Effector memory CD4-positive, alpha-beta T cell (primary cell): Measurements from ENCODE around the gene ARL14EP.

Source experiments
- DNase-seq, 3 donors: peaks; one replicate each; pipeline ENCODE4 v3.0.0-alpha.2; 2020
- H3K27ac ChIP-seq: 2 replicates; pipeline ENCODE4 v1.7.0; 2013; ENCODE audit warnings: mild to moderate bottlenecking, low read length, moderate library complexity; ENCODE audit not compliant: insufficient read depth, poor library complexity, severe bottlenecking
- H3K27me3 ChIP-seq: replicated peaks from 2 replicates; pipeline ENCODE4 v1.7.0; 2013; ENCODE audit warnings: mild to moderate bottlenecking, low read length; ENCODE audit not compliant: insufficient read depth, control insufficient read depth, poor library complexity, severe bottlenecking
- H3K36me3 ChIP-seq: 2 replicates; pipeline ENCODE4 v1.7.0; 2013; ENCODE audit warnings: mild to moderate bottlenecking, low read length, moderate library complexity; ENCODE audit not compliant: control insufficient read depth, insufficient read depth
- H3K4me1 ChIP-seq: 2 replicates; pipeline ENCODE4 v1.7.0; 2013; ENCODE audit warnings: low read length, mild to moderate bottlenecking; ENCODE audit not compliant: control insufficient read depth, insufficient read depth, poor library complexity, severe bottlenecking
- H3K4me3 ChIP-seq: 2 replicates; pipeline ENCODE4 v1.7.0; 2013; ENCODE audit warnings: low read length, low read depth, mild to moderate bottlenecking; ENCODE audit not compliant: insufficient read depth, poor library complexity, severe bottlenecking
- H3K9me3 ChIP-seq: 2 replicates; pipeline ENCODE4 v1.7.0; 2013; ENCODE audit warnings: mild to moderate bottlenecking, low read length, moderate library complexity; ENCODE audit not compliant: control insufficient read depth

ARL14EP gene

DNA sequence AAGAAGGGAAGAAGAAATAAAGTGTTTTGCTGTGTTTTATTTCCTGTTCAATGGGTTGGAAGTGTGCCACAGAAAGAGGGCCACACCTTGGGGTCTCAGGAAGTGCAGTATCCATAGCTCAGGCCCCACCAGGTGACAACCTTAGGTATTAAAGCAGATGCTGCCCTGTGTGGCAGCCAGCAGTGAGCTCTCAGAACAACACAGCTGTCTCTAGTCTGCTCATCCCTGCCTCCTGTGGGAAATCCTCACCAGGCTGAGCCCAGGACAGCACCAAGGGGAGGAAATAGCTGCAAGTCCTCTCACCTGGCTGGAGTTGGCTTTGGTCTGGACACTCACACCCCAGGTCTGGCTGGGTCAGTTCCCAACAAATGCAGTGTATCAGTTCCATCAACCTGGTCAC is 25.1 kb downstream of the ARL14EP start:
- Histone ChIP-seq H3K9me3 (no peaks in the 10 kb centered on the region), H3K4me1 (no peaks in the 10 kb centered on the region), H3K27ac (no peak overlapping the region), H3K27me3 (no peaks in the 10 kb centered on the region), H3K36me3 (no peaks in the 10 kb centered on the region), H3K4me3 (no peak overlapping the region)
- DNase-seq, result no peak

DNA sequence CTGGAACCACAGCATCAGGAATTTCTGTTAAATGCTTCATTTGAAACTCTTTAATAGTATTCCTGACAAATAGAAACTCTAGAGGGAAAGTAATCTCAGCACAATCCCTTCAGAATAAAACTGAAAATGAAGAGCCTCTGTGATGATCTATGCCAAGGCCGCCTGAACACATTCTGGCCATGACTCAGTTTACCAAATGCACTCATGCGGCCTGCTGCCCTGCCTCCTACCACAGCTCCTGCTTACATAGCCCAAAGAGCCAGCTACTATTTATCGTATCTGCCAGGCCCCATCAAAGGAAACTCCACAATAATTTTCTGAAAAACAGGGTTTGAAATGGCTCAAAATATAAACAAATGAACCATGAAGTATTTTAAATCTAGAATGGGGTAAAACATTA is 27.0 kb downstream of the ARL14EP start:
- no peaks in the 10 kb centered on the region for H3K36me3 ChIP-seq
- DNase-seq, result no peak
- no peaks in the 10 kb centered on the region for H3K4me1 ChIP-seq
- H3K27ac ChIP-seq, result no peak overlapping the region
- no peaks in the 10 kb centered on the region for H3K27me3 ChIP-seq
- H3K9me3 ChIP-seq, result no peaks in the 10 kb centered on the region
- H3K4me3 ChIP-seq, result no peak overlapping the region

- Histone ChIP-seq H3K27me3 (no peaks in the 10 kb centered on the region), H3K27ac (no peak overlapping the region), H3K9me3 (no peaks in the 10 kb centered on the region), H3K4me1 (no peaks in the 10 kb centered on the region), H3K36me3 (no peaks in the 10 kb centered on the region), H3K4me3 (no peak overlapping the region)
- DNase-seq, result no peak
These were observed 27.5 kb downstream of the ARL14EP start for GRCh38 chr11:30350384-30350783.

DNA sequence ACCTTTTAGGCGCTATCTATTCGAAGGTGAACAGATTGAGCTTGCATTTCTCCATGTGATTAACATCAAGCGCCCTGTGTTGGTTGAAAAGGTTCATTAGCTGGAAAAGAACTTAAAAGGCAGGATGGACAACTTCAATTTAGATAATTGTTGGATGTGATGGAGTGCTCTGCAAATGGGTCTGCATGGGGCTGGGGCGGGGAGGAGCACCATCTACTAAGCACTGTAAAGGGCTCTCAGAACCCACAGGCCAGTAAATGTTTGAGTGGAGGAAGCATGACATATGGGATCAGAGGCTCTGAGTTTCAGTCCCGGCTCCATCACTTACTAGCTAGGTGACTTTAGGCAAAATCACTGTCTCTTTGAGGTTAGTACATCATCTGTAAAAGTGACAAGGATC is 28.2 kb downstream of the ARL14EP start:
- no peaks in the 10 kb centered on the region for H3K27me3 ChIP-seq
- H3K4me3 ChIP-seq, result no peak overlapping the region
- no peaks in the 10 kb centered on the region for H3K36me3 ChIP-seq
- no peaks in the 10 kb centered on the region for H3K9me3 ChIP-seq
- DNase-seq, result no peak
- no peaks in the 10 kb centered on the region for H3K4me1 ChIP-seq
- H3K27ac ChIP-seq, result no peak overlapping the region

DNA sequence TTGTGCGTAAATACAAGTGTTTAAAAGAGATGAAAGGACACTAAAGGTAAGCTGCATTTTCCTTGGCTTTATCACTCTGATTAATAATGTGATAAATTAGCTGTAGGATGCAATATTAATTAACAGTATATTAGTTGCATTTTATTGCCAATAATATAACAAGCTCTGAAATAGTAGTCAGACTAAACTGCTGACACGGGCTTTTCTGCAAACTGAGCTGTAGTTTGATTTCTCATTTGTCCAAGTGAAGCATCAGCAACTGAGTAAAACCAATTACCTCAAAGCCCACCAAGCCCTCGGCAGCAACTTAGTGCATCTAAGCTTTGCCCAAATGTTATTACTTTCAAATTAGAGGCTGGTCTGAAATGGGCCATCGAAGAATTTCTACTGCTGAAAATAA is 33.5 kb downstream of the ARL14EP start:
- no peaks in the 10 kb centered on the region for H3K27me3 ChIP-seq
- H3K27ac ChIP-seq, result no peak overlapping the region
- no peak overlapping the region for H3K4me3 ChIP-seq
- no peaks in the 10 kb centered on the region for H3K9me3 ChIP-seq
- H3K36me3 ChIP-seq, result no peaks in the 10 kb centered on the region
- no peaks in the 10 kb centered on the region for H3K4me1 ChIP-seq
- no peak for DNase-seq

DNA sequence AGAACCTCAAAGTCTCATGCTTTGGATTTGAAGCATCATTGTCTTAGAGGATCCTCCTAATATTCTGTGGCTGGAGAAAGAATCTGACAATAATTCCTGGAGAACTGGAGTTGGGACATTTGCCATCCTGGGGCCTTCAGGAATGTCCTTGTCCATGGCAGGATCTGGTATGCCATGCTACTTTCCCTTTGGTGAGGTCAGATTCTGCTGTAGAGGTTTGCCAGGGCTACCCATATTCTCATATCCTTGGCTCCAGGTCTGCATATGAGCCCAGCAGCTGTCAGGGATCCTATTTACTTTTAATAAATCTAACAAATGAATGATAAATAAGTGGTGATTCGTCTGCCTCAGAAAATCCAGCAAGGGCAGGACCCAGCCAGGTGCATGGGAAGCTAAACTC is 35.0 kb downstream of the ARL14EP start:
- Histone ChIP-seq H3K27ac (no peak overlapping the region), H3K27me3 (no peaks in the 10 kb centered on the region), H3K4me1 (no peaks in the 10 kb centered on the region), H3K9me3 (no peaks in the 10 kb centered on the region), H3K4me3 (no peak overlapping the region), H3K36me3 (no peaks in the 10 kb centered on the region)
- DNase-seq, result no peak

DNA sequence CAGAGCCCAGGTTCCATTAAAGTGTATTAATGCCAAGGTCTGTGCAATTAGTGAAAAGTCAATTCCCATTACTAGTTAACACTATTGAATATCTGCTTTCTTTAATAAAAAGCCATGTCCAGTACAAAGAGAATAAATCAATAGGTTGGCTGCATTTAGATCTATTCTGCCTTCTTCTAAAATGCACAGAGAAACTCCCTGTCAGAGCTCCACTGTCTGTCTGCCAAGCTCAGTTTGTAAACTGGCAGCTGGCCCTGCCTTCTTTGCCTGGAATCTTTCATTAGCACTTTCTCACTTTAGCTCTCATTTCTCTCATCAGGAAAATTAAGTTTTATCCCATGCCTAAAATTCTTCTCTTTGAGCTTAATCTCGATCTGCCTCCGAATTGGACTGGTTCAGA is 35.6 kb downstream of the ARL14EP start:
- H3K4me1 ChIP-seq, result no peaks in the 10 kb centered on the region
- H3K27ac ChIP-seq, result no peak overlapping the region
- no peak overlapping the region for H3K4me3 ChIP-seq
- H3K36me3 ChIP-seq, result no peaks in the 10 kb centered on the region
- DNase-seq, result no peak
- no peaks in the 10 kb centered on the region for H3K27me3 ChIP-seq
- H3K9me3 ChIP-seq, result no peaks in the 10 kb centered on the region

DNA sequence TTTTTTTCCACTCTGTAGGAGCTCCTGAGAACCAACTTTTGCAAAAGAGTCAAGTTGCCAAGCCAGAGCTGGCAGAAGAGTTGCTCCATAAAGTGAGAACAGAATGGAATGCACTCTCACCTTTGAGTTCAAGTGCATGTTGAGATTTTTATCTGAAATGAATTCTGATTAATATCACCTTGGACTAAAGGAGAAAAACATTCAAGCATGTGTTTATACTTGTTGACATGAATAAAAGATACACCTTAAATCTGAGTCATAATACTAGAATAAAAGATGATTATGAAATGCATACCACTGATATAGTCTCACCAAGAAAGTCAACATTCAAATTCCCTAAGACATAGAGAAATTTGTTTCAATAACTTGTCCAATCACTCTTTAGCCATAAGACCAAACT is 37.8 kb downstream of the ARL14EP start:
- H3K27me3 ChIP-seq, result no peaks in the 10 kb centered on the region
- H3K36me3 ChIP-seq, result no peaks in the 10 kb centered on the region
- H3K4me3 ChIP-seq, result no peak overlapping the region
- H3K4me1 ChIP-seq, result no peaks in the 10 kb centered on the region
- H3K27ac ChIP-seq, result no peak overlapping the region
- DNase-seq, result no peak
- no peaks in the 10 kb centered on the region for H3K9me3 ChIP-seq

DNA sequence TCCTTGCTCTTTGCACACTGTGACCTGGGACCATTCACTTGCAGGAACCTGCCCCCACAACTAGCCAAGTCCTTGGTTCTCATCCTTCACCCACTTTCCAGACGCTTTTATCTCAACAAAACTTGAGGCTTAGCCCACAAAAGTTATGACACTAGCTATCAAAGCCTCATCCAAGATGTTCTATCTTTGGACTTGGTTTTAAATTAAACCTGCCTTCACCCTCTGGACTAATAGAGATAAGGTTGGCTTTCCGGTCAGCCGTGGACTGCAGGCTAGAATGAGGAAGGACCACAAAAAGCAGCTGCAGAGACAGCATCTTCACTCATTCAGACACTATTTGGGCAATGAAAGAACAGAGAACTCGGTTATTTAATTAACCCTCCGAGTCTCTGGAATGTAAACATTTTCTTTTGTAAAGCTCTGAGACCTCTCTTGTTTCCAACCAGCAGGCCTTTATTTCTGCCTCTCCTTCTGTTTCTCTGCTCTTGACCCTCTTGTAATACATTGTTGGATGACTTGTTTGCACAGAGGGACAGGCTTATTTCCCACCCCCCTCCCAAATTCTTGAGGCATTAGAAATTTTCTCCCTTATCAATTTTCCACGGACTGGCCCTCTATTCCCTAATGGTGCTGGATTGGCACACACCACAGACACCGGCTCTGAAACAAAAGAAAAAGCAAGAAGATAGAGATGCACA is 41.4 kb downstream of the ARL14EP start:
- Histone ChIP-seq H3K4me1 (no peaks in the 10 kb centered on the region), H3K36me3 (no peaks in the 10 kb centered on the region), H3K27ac (no peak overlapping the region), H3K27me3 (no peaks in the 10 kb centered on the region), H3K9me3 (no peaks in the 10 kb centered on the region), H3K4me3 (no peak overlapping the region)
- DNase-seq, result no peak

- H3K27ac ChIP-seq, result no peak overlapping the region
- H3K36me3 ChIP-seq, result no peaks in the 10 kb centered on the region
- no peak overlapping the region for H3K4me3 ChIP-seq
- H3K27me3 ChIP-seq, result no peaks in the 10 kb centered on the region
- DNase-seq, result no peak
- no peaks in the 10 kb centered on the region for H3K4me1 ChIP-seq
- H3K9me3 ChIP-seq, result no peaks in the 10 kb centered on the region
These were observed 42.1 kb downstream of the ARL14EP start for GRCh38 chr11:30364837-30365482.
